ENCODE data around the gene SRC. TPM values are rescaled to one million over a fixed set of nuclear protein-coding genes. Genes with fewer than 3 reads are reported as not detected.

The SRC gene
- total RNA-seq, 5 donors from 2014 or later (not counting 1 experiment from before 2014, with no cell fraction given): 1.4 to 4.5 (median 2.0) TPM

GRCh38 chr20:37343994-37344355 lies 2.0 kb upstream of the SRC start:
- H3K27ac ChIP-seq (ENCODE audit: low read length): no peak overlapping the region
- ATAC-seq (replicated peaks in 1 of 4): no peak
- H3K27me3 ChIP-seq (replicated peaks in 1 of 2; ENCODE audit: control insufficient read depth in 2 of 2, extremely low read depth in 1 of 2, insufficient read depth in 2 of 2, low read length in 1 of 2): peaks cover 0 to 6% of the 10 kb centered on the region in 2 experiments
- Mint-ChIP-seq H3K4me1 (peaks cover 0 to 18% (median 6%) of the 10 kb centered on the region in 3 donors), H3K27ac (no peak overlapping the region), H3K36me3 (no peaks in the 10 kb centered on the region), H3K4me3 (peak overlapping the region in 2 of 3 donors; percentile 28 to 74), H3K9me3 (no peaks in the 10 kb centered on the region), H3K27me3 (no peaks in the 10 kb centered on the region)
- ChIA-PET POLR2A (no interaction called here), CTCF (no interaction called here)
- H3K9me3 ChIP-seq: no peaks in the 10 kb centered on the region
- peaks cover 0 to 22% of the 10 kb centered on the region in 2 experiments for H3K4me1 ChIP-seq (ENCODE audit: control insufficient read depth in 1 of 2, extremely low read depth in 1 of 2, insufficient read depth in 2 of 2, low read length in 2 of 2)
- no peak overlapping the region for H3K4me3 ChIP-seq (ENCODE audit: control insufficient read depth in 1 of 2, extremely low read depth in 1 of 2, low read length in 1 of 2)
- no peak for DNase-seq
- WGBS (ENCODE audit: insufficient coverage): 100% methylated on average over 2 of the region's 4 CpGs
- no peaks in the 10 kb centered on the region for H3K36me3 ChIP-seq (ENCODE audit: control insufficient read depth in 2 of 2, extremely low read depth in 1 of 2, insufficient read depth in 1 of 2, low read length in 1 of 2)

- H3K36me3 Mint-ChIP-seq: no peaks in the 10 kb centered on the region
- no peak overlapping the region for H3K27ac Mint-ChIP-seq
- DNase-seq (no peak), ATAC-seq (replicated peaks in 1 of 4) (no peak)
- Histone ChIP-seq H3K9me3 (no peaks in the 10 kb centered on the region), H3K4me1 (ENCODE audit: control insufficient read depth in 1 of 2, extremely low read depth in 1 of 2, insufficient read depth in 2 of 2, low read length in 2 of 2) (peaks cover 0 to 22% of the 10 kb centered on the region in 2 experiments), H3K27me3 (replicated peaks in 1 of 2; ENCODE audit: control insufficient read depth in 2 of 2, extremely low read depth in 1 of 2, insufficient read depth in 2 of 2, low read length in 1 of 2) (peaks cover 0 to 6% of the 10 kb centered on the region in 2 experiments), H3K27ac (ENCODE audit: low read length) (no peak overlapping the region), H3K4me3 (ENCODE audit: control insufficient read depth in 1 of 2, extremely low read depth in 1 of 2, low read length in 1 of 2) (no peak overlapping the region), H3K36me3 (ENCODE audit: control insufficient read depth in 2 of 2, extremely low read depth in 1 of 2, insufficient read depth in 1 of 2, low read length in 1 of 2) (no peaks in the 10 kb centered on the region)
- no peaks in the 10 kb centered on the region for H3K9me3 Mint-ChIP-seq
- 95% methylated on average over 5 of the region's 10 CpGs for WGBS (ENCODE audit: insufficient coverage)
- no peaks in the 10 kb centered on the region for H3K27me3 Mint-ChIP-seq
- ChIA-PET CTCF (no interaction called here), POLR2A (interaction anchor here in 1 of 2 donors (0.6 kb wide), 1 partner anchor 74 kb away, joined by 8 read pairs; no protein-coding TSS in a partner anchor)
- peaks cover 0 to 18% (median 6%) of the 10 kb centered on the region in 3 donors for H3K4me1 Mint-ChIP-seq
- H3K4me3 Mint-ChIP-seq: peak overlapping the region; percentile 72 to 74 (median 73)
These were observed 1.2 kb upstream of the SRC start for GRCh38 chr20:37344506-37345338.

DNA sequence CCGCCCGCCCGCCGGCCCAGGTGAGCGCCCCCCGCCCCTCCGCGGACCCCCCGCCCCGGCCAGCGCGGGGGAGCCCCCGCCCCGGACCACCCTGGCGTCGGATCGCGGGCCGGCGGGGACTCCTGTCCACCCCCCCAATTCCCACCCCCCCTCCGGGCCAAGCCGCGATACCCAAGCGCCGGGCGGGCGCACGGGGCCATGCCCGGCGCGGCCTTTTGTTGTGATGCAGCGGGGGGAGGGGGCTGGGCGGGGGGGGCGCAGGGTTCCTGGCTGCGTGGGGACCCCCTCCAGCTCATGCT lies 245 bp downstream of the SRC start:
- CTCF ChIA-PET: interaction anchor here in 1 of 2 donors (0.6 kb wide), 1 partner anchor 37 kb away, joined by 3 read pairs; no protein-coding TSS in a partner anchor
- WGBS (ENCODE audit: insufficient coverage): no CpG with 5 or more reads among the region's 35 CpGs
- Histone ChIP-seq H3K27me3 (replicated peaks in 1 of 2; ENCODE audit: control insufficient read depth in 2 of 2, extremely low read depth in 1 of 2, insufficient read depth in 2 of 2, low read length in 1 of 2) (peaks cover 0 to 6% of the 10 kb centered on the region in 2 experiments), H3K4me1 (ENCODE audit: control insufficient read depth in 1 of 2, extremely low read depth in 1 of 2, insufficient read depth in 2 of 2, low read length in 2 of 2) (peaks cover 0 to 22% of the 10 kb centered on the region in 2 experiments), H3K9me3 (no peaks in the 10 kb centered on the region), H3K4me3 (ENCODE audit: control insufficient read depth in 1 of 2, extremely low read depth in 1 of 2, low read length in 1 of 2) (peak overlapping the region in 1 of 2 donors; percentile 53), H3K36me3 (ENCODE audit: control insufficient read depth in 2 of 2, extremely low read depth in 1 of 2, insufficient read depth in 1 of 2, low read length in 1 of 2) (no peaks in the 10 kb centered on the region), H3K27ac (ENCODE audit: low read length) (no peak overlapping the region)
- Mint-ChIP-seq H3K4me1 (peaks cover 0 to 18% (median 6%) of the 10 kb centered on the region in 3 donors), H3K9me3 (no peaks in the 10 kb centered on the region), H3K27me3 (no peaks in the 10 kb centered on the region), H3K4me3 (peak overlapping the region in 1 of 3 donors; percentile 74), H3K27ac (no peak overlapping the region), H3K36me3 (no peaks in the 10 kb centered on the region)
- no peak for DNase-seq
- POLR2A ChIA-PET: no interaction called here
- ATAC-seq (replicated peaks in 1 of 4): peak; percentile 8 to 35 (median 27)

DNA sequence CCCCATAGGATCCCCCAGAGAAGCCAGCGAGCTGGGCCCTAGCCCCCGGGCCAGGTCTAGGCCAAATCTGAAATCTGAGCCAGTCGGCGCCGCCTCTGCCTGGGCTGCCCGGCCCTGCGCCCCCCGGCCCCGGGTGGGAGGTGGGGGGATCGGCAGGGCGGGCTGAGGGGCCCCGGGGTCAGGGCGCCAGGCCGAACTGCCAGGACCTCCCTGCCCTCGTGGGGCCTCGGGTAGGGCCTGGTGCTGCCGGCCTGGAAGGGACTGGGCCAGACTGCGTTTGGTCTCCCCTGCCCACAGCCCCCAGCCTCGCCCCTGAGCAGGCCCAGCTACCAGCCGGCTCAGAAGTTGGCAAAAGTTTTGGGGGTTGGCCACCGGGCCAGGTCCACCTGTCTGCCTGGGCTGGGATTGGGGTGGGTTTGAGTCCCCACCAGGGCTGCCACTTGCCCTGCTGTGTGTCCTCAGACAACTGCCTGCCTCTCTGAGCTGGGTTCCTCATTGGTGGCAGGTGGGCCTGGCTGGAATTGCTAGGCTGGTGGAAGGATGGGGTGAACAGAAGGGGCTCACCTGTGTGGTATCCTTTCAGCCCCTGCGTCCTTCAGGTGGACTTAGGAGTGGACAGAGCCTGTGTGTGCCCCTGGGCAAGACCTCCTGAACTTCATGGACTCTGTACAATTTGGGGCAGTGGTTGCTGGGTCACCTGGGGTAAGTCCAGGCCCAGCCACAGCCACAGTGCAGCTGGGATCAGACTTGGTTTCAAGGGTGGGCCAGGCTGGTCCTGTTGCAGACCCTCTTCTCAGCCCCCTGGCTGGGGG lies 801 bp downstream of the SRC start:
- H3K27ac Mint-ChIP-seq: peak overlapping the region in 1 of 2 donors; percentile 52
- Histone ChIP-seq H3K9me3 (no peaks in the 10 kb centered on the region), H3K36me3 (ENCODE audit: control insufficient read depth in 2 of 2, extremely low read depth in 1 of 2, insufficient read depth in 1 of 2, low read length in 1 of 2) (no peaks in the 10 kb centered on the region), H3K27ac (ENCODE audit: low read length) (no peak overlapping the region), H3K4me3 (ENCODE audit: control insufficient read depth in 1 of 2, extremely low read depth in 1 of 2, low read length in 1 of 2) (no peak overlapping the region), H3K27me3 (replicated peaks in 1 of 2; ENCODE audit: control insufficient read depth in 2 of 2, extremely low read depth in 1 of 2, insufficient read depth in 2 of 2, low read length in 1 of 2) (peaks cover 0 to 6% of the 10 kb centered on the region in 2 experiments), H3K4me1 (ENCODE audit: control insufficient read depth in 1 of 2, extremely low read depth in 1 of 2, insufficient read depth in 2 of 2, low read length in 2 of 2) (peaks cover 0 to 22% of the 10 kb centered on the region in 2 experiments)
- H3K9me3 Mint-ChIP-seq: no peaks in the 10 kb centered on the region
- no peak for DNase-seq
- H3K4me1 Mint-ChIP-seq: peaks cover 0 to 18% (median 6%) of the 10 kb centered on the region in 3 donors
- H3K27me3 Mint-ChIP-seq: no peaks in the 10 kb centered on the region
- ChIA-PET POLR2A (no interaction called here), CTCF (interaction anchor here in 1 of 2 donors (0.6 kb wide), 1 partner anchor 37 kb away, joined by 3 read pairs; no protein-coding TSS in a partner anchor)
- ATAC-seq (replicated peaks in 1 of 4): peak in 2 of 4 experiments; percentile 5 to 8
- H3K36me3 Mint-ChIP-seq: no peaks in the 10 kb centered on the region
- H3K4me3 Mint-ChIP-seq: peak overlapping the region; percentile 4 to 65 (median 44)
- 80% methylated on average over 13 of the region's 22 CpGs for WGBS (ENCODE audit: insufficient coverage)

DNA sequence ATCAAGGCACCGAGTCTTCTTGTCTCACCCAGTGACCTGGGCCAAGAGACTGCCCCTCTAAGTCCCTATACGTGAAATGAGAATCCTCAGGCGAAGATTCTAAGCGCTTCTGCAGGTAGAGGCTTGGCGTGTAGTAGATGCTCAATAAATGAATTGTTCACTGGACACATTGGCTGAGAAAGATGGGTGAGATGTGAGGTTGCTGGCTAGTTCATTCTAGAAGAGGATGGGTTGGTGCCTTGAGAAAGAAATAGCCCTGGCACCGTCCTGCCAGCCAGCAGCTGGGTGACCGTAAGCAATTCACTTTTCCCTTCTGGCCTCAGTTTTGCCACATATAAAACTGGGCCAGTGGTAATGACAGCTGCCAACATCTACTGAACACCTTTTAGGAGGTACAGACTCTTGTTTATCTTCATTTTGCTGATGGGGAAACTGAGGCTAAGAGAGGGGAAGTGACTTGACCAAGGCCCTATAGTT lies 1.4 kb downstream of the SRC start:
- Histone ChIP-seq H3K27me3 (replicated peaks in 1 of 2; ENCODE audit: control insufficient read depth in 2 of 2, extremely low read depth in 1 of 2, insufficient read depth in 2 of 2, low read length in 1 of 2) (peaks cover 0 to 6% of the 10 kb centered on the region in 2 experiments), H3K27ac (ENCODE audit: low read length) (no peak overlapping the region), H3K4me3 (ENCODE audit: control insufficient read depth in 1 of 2, extremely low read depth in 1 of 2, low read length in 1 of 2) (no peak overlapping the region), H3K9me3 (no peaks in the 10 kb centered on the region), H3K4me1 (ENCODE audit: control insufficient read depth in 1 of 2, extremely low read depth in 1 of 2, insufficient read depth in 2 of 2, low read length in 2 of 2) (peaks cover 0 to 22% of the 10 kb centered on the region in 2 experiments), H3K36me3 (ENCODE audit: control insufficient read depth in 2 of 2, extremely low read depth in 1 of 2, insufficient read depth in 1 of 2, low read length in 1 of 2) (no peaks in the 10 kb centered on the region)
- WGBS (ENCODE audit: insufficient coverage): 95% methylated on average over 5 of the region's 7 CpGs
- Mint-ChIP-seq H3K27me3 (no peaks in the 10 kb centered on the region), H3K4me1 (peaks cover 0 to 18% (median 6%) of the 10 kb centered on the region in 3 donors), H3K36me3 (no peaks in the 10 kb centered on the region), H3K9me3 (no peaks in the 10 kb centered on the region), H3K27ac (peak overlapping the region in 1 of 2 donors; percentile 52), H3K4me3 (peak overlapping the region; percentile 4 to 65 (median 44))
- DNase-seq (no peak), ATAC-seq (replicated peaks in 1 of 4) (no peak)
- CTCF ChIA-PET: no interaction called here
- POLR2A ChIA-PET: no interaction called here
